Uterus (tissue), 4 donors: ENCODE measurements around the gene ADCY5. TPM values are rescaled to one million over a fixed set of nuclear protein-coding genes. Genes with fewer than 3 reads are reported as not detected.

Experiments
- DNase-seq, 2 donors: peaks; one replicate each; pipeline ENCODE4 v3.0.0-alpha.2; 2019 to 2020
- H3K27ac ChIP-seq, 2 donors: fragments of 200-600 bp; sonication (generic); 1 replicate in 1 of 2; 2 replicates in 1 of 2; pipeline ENCODE4 v1.5.1; 2016 to 2018
- H3K27me3 ChIP-seq, 2 donors: fragments of 200-600 bp; sonication (generic); one replicate each; pipeline ENCODE4 v1.5.1; 2018 to 2019; ENCODE audit warnings: control low read depth in 1 of 2
- H3K36me3 ChIP-seq, 2 donors: fragments of 200-600 bp; sonication (generic); one replicate each; pipeline ENCODE4 v1.5.1; 2019; ENCODE audit warnings: control low read depth in 1 of 2
- H3K4me1 ChIP-seq, 2 donors: fragments of 200-600 bp; sonication (generic); one replicate each; pipeline ENCODE4 v1.5.1; 2018 to 2019; ENCODE audit warnings: control low read depth in 1 of 2
- H3K4me3 ChIP-seq, 2 donors: fragments of 200-600 bp; sonication (generic); 1 replicate in 1 of 2; 2 replicates in 1 of 2; pipeline ENCODE4 v1.5.1; 2018 to 2019; ENCODE audit warnings: mild to moderate bottlenecking in 1 of 2
- H3K9me3 ChIP-seq, 2 donors: fragments of 200-600 bp; sonication (generic); one replicate each; pipeline ENCODE4 v1.5.1; 2019; ENCODE audit warnings: control low read depth in 1 of 2
- CTCF ChIP-seq, 4 experiments: fragments of 200-600 bp in 2 of 4; fragments of 450-650 bp in 2 of 4; sonication (generic) in 2 of 4; IDR thresholded peaks; one replicate each; pipeline ENCODE4 v1.5.1; 2016 to 2019; ENCODE audit warnings: antibody characterized with exemption in 4 of 4, mild to moderate bottlenecking in 2 of 4, moderate library complexity in 1 of 4
- POLR2A ChIP-seq, 2 donors: fragments of 450-650 bp; IDR thresholded peaks; one replicate each; pipeline ENCODE4 v1.6.1; 2016; ENCODE audit warnings: antibody characterized with exemption in 2 of 2, mild to moderate bottlenecking in 1 of 2, moderate library complexity in 1 of 2
- intact Hi-C: fragments of 100-400 bp; cut with DNase I; formaldehyde crosslinking; loops from one replicate; pipeline ENCODE4 v1.15.1; 2023; ENCODE audit warnings: low total_unique reads
- total RNA-seq, 4 donors: library from RNA; depleted of rRNA in 3 of 4; stranded (reverse); fragments of >200 nt in 3 of 4; gene quantifications; one replicate each; pipeline versions ENCODE4 v1.1.0 to v1.2.4, GENCODE V29; 2014 to 2023
- donor health status: DM: yes; HTN: yes; CAD: no.

Gene ADCY5
- total RNA-seq, 4 donors from 2014 or later: 21.1 to 43.5 (median 34.7) TPM

GRCh38 chr3:123405021-123405420, 43.9 kb downstream of the ADCY5 start:
- intact Hi-C loops: no loop called here
- H3K4me3 ChIP-seq: no peak overlapping the region

GRCh38 chr3:123404391-123404790, 44.5 kb downstream of the ADCY5 start:
- H3K4me3 ChIP-seq: no peak overlapping the region
- H3K27ac ChIP-seq: peak overlapping the region; percentile 32 to 40
- no peak for DNase-seq
- no peak for TF ChIP-seq CTCF (IDR thresholded peaks at IDR 0.05)
- no peak for TF ChIP-seq POLR2A (IDR thresholded peaks at IDR 0.05)
- peaks cover 0 to 5% of the 10 kb centered on the region in 2 donors for H3K4me1 ChIP-seq
- H3K36me3 ChIP-seq: no peaks in the 10 kb centered on the region
- no peaks in the 10 kb centered on the region for H3K9me3 ChIP-seq
- intact Hi-C loops: no loop called here
- no peaks in the 10 kb centered on the region for H3K27me3 ChIP-seq

More at GRCh38 chr3:123405021-123405420, 43.9 kb downstream of the ADCY5 start:
- Histone ChIP-seq H3K36me3 (no peaks in the 10 kb centered on the region), H3K27ac (no peak overlapping the region), H3K4me1 (peaks cover 0 to 5% of the 10 kb centered on the region in 2 donors), H3K27me3 (no peaks in the 10 kb centered on the region), H3K9me3 (no peaks in the 10 kb centered on the region)
- DNase-seq: no peak
- TF ChIP-seq POLR2A (IDR thresholded peaks at IDR 0.05) (no peak), CTCF (IDR thresholded peaks at IDR 0.05) (no peak)

GRCh38 chr3:123401836-123402530, 46.9 kb downstream of the ADCY5 start:
- DNase-seq: no peak
- Histone ChIP-seq H3K27me3 (no peaks in the 10 kb centered on the region), H3K27ac (no peak overlapping the region), H3K4me1 (peaks cover 0 to 14% of the 10 kb centered on the region in 2 donors), H3K4me3 (no peak overlapping the region), H3K9me3 (no peaks in the 10 kb centered on the region), H3K36me3 (no peaks in the 10 kb centered on the region)
- TF ChIP-seq CTCF (IDR thresholded peaks at IDR 0.05): no peak
- TF ChIP-seq POLR2A (IDR thresholded peaks at IDR 0.05): no peak
- intact Hi-C loops: no loop called here

- Histone ChIP-seq H3K4me1 (peaks cover 0 to 16% of the 10 kb centered on the region in 2 donors), H3K9me3 (no peaks in the 10 kb centered on the region), H3K4me3 (no peak overlapping the region), H3K27ac (no peak overlapping the region), H3K36me3 (no peaks in the 10 kb centered on the region), H3K27me3 (no peaks in the 10 kb centered on the region)
- no peak for DNase-seq
- TF ChIP-seq CTCF (IDR thresholded peaks at IDR 0.05) (no peak), POLR2A (IDR thresholded peaks at IDR 0.05) (no peak)
- intact Hi-C loops: no loop called here
These were observed 48.7 kb downstream of the ADCY5 start for GRCh38 chr3:123400169-123400568.

GRCh38 chr3:123399653-123400052, 49.2 kb downstream of the ADCY5 start:
- Histone ChIP-seq H3K27ac (no peak overlapping the region), H3K27me3 (no peaks in the 10 kb centered on the region), H3K4me1 (peaks cover 0 to 16% of the 10 kb centered on the region in 2 donors), H3K4me3 (no peak overlapping the region), H3K9me3 (no peaks in the 10 kb centered on the region), H3K36me3 (no peaks in the 10 kb centered on the region)
- intact Hi-C loops: no loop called here
- no peak for DNase-seq
- no peak for TF ChIP-seq CTCF (IDR thresholded peaks at IDR 0.05)
- TF ChIP-seq POLR2A (IDR thresholded peaks at IDR 0.05): no peak
